Vagina (tissue), 2 donors: Measurements from ENCODE around the gene MAP1B. TPM values are rescaled to one million over a fixed set of nuclear protein-coding genes. Genes with fewer than 3 reads are reported as not detected.

Experiments
- DNase-seq, 2 donors: peaks; one replicate each; pipeline ENCODE4 v3.0.0-alpha.2; 2017; ENCODE audit errors: extremely low spot score in 2 of 2
- H3K27ac ChIP-seq: fragments of 200-600 bp; sonication (generic); one replicate; pipeline ENCODE4 v1.5.1; 2019
- H3K27me3 ChIP-seq: fragments of 200-600 bp; sonication (generic); one replicate; pipeline ENCODE4 v1.5.1; 2019
- H3K36me3 ChIP-seq, 2 donors: fragments of 200-600 bp; sonication (generic); one replicate each; pipeline ENCODE4 v1.5.1; 2017 to 2019
- H3K4me1 ChIP-seq: fragments of 200-600 bp; sonication (generic); one replicate; pipeline ENCODE4 v1.5.1; 2019
- H3K4me3 ChIP-seq, 2 donors: fragments of 200-600 bp; sonication (generic); 1 replicate in 1 of 2; 2 replicates in 1 of 2; pipeline ENCODE4 v1.5.1; 2016 to 2019
- H3K9me3 ChIP-seq: fragments of 200-600 bp; sonication (generic); one replicate; pipeline ENCODE4 v1.5.1; 2019
- POLR2A ChIP-seq, 2 donors: fragments of 450-650 bp; IDR thresholded peaks; one replicate each; pipeline ENCODE4 v1.6.1; 2017; ENCODE audit warnings: antibody characterized with exemption in 2 of 2, mild to moderate bottlenecking in 2 of 2, moderate library complexity in 2 of 2
- POLR2AphosphoS5 ChIP-seq, 2 donors: sonication (generic); formaldehyde crosslinking; IDR thresholded peaks; one replicate each; pipeline ENCODE4 v1.9.0; 2017; ENCODE audit warnings: antibody characterized with exemption in 2 of 2, mild to moderate bottlenecking in 2 of 2, low read depth in 1 of 2; ENCODE audit not compliant: insufficient read depth in 1 of 2
- intact Hi-C: fragments of 100-400 bp; cut with DNase I; formaldehyde crosslinking; loops from one replicate; pipeline ENCODE4 v1.15.1; 2023
- total RNA-seq: library from RNA; depleted of rRNA; stranded (reverse); fragments of >200 nt; gene quantifications from one replicate; pipeline ENCODE4 v1.2.3, GENCODE V29; 2016
- TF ChIP-seq, protein P1 (sequence below), 3 experiments: fragments of 450-650 bp in 2 of 3; fragments of 200-600 bp in 1 of 3; sonication (generic) in 1 of 3; IDR thresholded peaks; one replicate each; pipeline ENCODE4 v1.5.1; 2017 to 2019; ENCODE audit warnings: antibody characterized with exemption in 3 of 3, mild to moderate bottlenecking in 2 of 3, moderate library complexity in 2 of 3

MAP1B gene
- total RNA-seq, 1 donor from 2014 or later, result 386 TPM

DNA sequence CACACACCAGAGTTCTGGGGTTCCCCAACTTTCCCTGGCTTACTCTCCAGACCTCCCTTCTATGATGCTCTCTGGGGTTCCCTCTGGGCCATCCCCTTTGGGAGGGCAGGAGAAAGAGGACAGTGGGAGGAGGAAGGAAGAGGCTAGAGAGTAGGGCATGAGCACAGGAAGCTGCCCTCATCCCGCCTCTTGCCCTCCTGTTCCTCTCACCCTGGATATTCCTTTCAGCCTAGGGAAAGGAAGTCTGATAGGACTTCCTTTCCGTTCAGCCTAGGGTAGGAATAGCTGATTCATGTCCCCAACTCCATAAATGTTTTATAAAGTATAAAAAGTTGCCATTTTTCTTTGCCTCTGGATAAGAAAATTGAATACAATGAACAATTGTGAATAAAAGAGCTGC lies 7.4 kb downstream of the MAP1B start:
- TF ChIP-seq POLR2AphosphoS5 (IDR thresholded peaks at IDR 0.05; ENCODE audit: insufficient read depth in 1 of 2, low read depth in 1 of 2) (no peak), POLR2A (IDR thresholded peaks at IDR 0.05) (no peak)
- TF ChIP-seq, protein P1, sequence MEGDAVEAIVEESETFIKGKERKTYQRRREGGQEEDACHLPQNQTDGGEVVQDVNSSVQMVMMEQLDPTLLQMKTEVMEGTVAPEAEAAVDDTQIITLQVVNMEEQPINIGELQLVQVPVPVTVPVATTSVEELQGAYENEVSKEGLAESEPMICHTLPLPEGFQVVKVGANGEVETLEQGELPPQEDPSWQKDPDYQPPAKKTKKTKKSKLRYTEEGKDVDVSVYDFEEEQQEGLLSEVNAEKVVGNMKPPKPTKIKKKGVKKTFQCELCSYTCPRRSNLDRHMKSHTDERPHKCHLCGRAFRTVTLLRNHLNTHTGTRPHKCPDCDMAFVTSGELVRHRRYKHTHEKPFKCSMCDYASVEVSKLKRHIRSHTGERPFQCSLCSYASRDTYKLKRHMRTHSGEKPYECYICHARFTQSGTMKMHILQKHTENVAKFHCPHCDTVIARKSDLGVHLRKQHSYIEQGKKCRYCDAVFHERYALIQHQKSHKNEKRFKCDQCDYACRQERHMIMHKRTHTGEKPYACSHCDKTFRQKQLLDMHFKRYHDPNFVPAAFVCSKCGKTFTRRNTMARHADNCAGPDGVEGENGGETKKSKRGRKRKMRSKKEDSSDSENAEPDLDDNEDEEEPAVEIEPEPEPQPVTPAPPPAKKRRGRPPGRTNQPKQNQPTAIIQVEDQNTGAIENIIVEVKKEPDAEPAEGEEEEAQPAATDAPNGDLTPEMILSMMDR (IDR thresholded peaks at IDR 0.05), result no peak
- Histone ChIP-seq H3K36me3 (peaks cover 0 to 11% of the 10 kb centered on the region in 2 donors), H3K4me3 (no peak overlapping the region), H3K4me1 (peaks cover 10% of the 10 kb centered on the region), H3K9me3 (no peaks in the 10 kb centered on the region), H3K27me3 (no peaks in the 10 kb centered on the region), H3K27ac (no peak overlapping the region)
- DNase-seq, result no peak
- intact Hi-C loops, result no loop called here

GRCh38 chr5:72115296-72115695 lies 8.0 kb downstream of the MAP1B start:
- no peak overlapping the region for H3K4me3 ChIP-seq
- H3K36me3 ChIP-seq, result peaks cover 0 to 11% of the 10 kb centered on the region in 2 donors
- intact Hi-C loops, result no loop called here
- H3K4me1 ChIP-seq, result peaks cover 7% of the 10 kb centered on the region
- no peaks in the 10 kb centered on the region for H3K27me3 ChIP-seq
- H3K27ac ChIP-seq, result no peak overlapping the region
- DNase-seq, result no peak
- no peaks in the 10 kb centered on the region for H3K9me3 ChIP-seq
- TF ChIP-seq, protein P1 (IDR thresholded peaks at IDR 0.05), result no peak
- TF ChIP-seq POLR2A (IDR thresholded peaks at IDR 0.05), result no peak
- TF ChIP-seq POLR2AphosphoS5 (IDR thresholded peaks at IDR 0.05; ENCODE audit: insufficient read depth in 1 of 2, low read depth in 1 of 2), result no peak

- Histone ChIP-seq H3K9me3 (no peaks in the 10 kb centered on the region), H3K4me3 (no peak overlapping the region), H3K36me3 (peaks cover 0 to 11% of the 10 kb centered on the region in 2 donors), H3K27ac (no peak overlapping the region), H3K27me3 (no peaks in the 10 kb centered on the region), H3K4me1 (no peaks in the 10 kb centered on the region)
- intact Hi-C loops, result no loop called here
- DNase-seq, result no peak
- TF ChIP-seq, protein P1 (IDR thresholded peaks at IDR 0.05), result no peak
- TF ChIP-seq POLR2A (IDR thresholded peaks at IDR 0.05) (no peak), POLR2AphosphoS5 (IDR thresholded peaks at IDR 0.05; ENCODE audit: insufficient read depth in 1 of 2, low read depth in 1 of 2) (no peak)
These were observed 10.0 kb downstream of the MAP1B start for GRCh38 chr5:72117307-72117706.

DNA sequence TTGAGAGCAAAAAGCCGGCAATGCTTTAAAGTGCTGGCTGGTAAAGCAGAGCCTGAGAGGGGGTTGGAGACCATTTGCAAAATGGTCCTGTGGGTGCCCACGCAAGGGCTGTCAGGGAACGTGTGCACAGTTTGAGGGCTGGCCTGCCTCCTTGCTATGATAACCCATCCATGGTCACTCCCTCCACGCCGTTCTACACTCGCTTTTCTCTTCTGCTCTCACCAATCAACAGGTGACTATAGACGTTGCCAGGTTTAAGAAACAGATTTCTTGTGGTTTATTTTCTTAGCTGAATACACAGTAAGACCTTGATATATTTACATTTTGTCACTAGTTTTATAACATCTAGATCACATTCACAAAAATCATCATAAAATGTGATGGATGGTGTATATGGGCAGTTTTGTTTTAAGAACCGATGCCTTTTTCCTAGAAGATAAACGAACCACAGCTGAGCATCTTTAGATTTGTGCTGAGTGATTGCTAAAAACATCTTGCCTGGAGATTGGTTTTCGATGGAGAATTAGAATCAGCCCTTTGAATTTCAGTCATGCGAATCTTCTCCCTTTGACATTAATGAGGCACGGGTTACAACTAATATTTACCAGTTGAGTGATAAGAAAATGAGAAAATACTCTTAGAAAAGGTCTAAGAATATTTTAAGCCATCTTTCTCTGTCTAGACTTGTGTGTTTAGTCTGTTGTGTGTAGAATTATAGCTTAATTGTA lies 13.9 kb downstream of the MAP1B start:
- no peak for TF ChIP-seq POLR2AphosphoS5 (IDR thresholded peaks at IDR 0.05; ENCODE audit: insufficient read depth in 1 of 2, low read depth in 1 of 2)
- TF ChIP-seq, protein P1 (IDR thresholded peaks at IDR 0.05), result no peak
- no peak for TF ChIP-seq POLR2A (IDR thresholded peaks at IDR 0.05)

DNA sequence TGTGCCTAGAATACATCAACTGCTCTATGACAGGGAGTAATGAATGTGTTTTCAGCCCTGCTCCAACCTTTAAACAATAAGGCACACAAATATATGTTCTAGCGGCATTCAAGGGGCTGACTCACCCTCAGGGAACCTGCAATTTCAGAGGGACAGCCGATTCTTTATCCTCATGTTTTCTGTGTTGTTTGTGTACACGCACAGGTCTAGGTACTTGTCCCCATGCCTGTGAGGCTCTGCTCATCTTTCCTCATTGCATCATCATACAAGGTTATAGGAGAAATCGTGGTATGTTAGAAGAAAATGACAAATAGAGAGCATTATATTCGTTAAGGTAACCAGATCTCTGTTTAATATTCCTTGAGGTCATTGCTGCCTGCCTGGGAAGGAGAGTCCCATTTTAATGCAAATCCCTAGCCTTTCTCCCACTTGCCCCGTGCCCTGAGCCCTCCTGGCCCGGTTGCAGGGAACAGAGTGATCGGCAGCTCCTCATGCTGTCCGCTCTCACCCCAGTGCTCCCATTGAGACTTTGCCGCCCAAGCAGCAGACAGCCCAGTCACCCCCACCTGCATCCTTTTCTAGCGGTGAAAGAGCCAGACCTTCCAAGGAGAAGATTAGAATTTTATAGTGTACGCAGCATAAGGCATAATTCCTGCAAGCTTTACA lies 14.6 kb downstream of the MAP1B start:
- intact Hi-C loops, result no loop called here
- H3K27me3 ChIP-seq, result no peaks in the 10 kb centered on the region
- peaks cover 12% of the 10 kb centered on the region for H3K4me1 ChIP-seq
- H3K27ac ChIP-seq, result no peak overlapping the region
- H3K4me3 ChIP-seq, result no peak overlapping the region
- H3K9me3 ChIP-seq, result no peaks in the 10 kb centered on the region
- TF ChIP-seq POLR2AphosphoS5 (IDR thresholded peaks at IDR 0.05; ENCODE audit: insufficient read depth in 1 of 2, low read depth in 1 of 2), result no peak
- TF ChIP-seq POLR2A (IDR thresholded peaks at IDR 0.05), result no peak
- TF ChIP-seq, protein P1 (IDR thresholded peaks at IDR 0.05), result no peak
- H3K36me3 ChIP-seq, result peaks cover 0 to 6% of the 10 kb centered on the region in 2 donors
- no peak for DNase-seq

More for the DNA sequence above, 13.9 kb downstream of the MAP1B start:
- DNase-seq, result no peak
- Histone ChIP-seq H3K27ac (no peak overlapping the region), H3K27me3 (no peaks in the 10 kb centered on the region), H3K36me3 (peaks cover 0 to 9% of the 10 kb centered on the region in 2 donors), H3K4me3 (no peak overlapping the region), H3K9me3 (no peaks in the 10 kb centered on the region), H3K4me1 (peaks cover 5% of the 10 kb centered on the region)
- intact Hi-C loops, result no loop called here
